KMS-11 (cell line): ENCODE data around the gene DEPDC1.

ENCODE experiments used
- H2AFZ ChIP-seq: fragments of 200-600 bp; sonication (generic); 2 replicates; pipeline ENCODE4 v1.6.1; 2016; ENCODE audit warnings: antibody characterized with exemption, mixed run types, low read depth
- H3K27ac ChIP-seq: fragments of 200-600 bp; sonication (generic); 2 replicates; pipeline ENCODE4 v1.6.1; 2016; ENCODE audit warnings: mild to moderate bottlenecking, mixed run types
- H3K27me3 ChIP-seq: fragments of 200-600 bp; sonication (generic); 2 replicates; pipeline ENCODE4 v1.6.1; 2017; ENCODE audit warnings: mild to moderate bottlenecking, low read depth, mixed run types, moderate library complexity; ENCODE audit not compliant: insufficient read depth
- H3K36me3 ChIP-seq: fragments of 200-600 bp; sonication (generic); 2 replicates; pipeline ENCODE4 v1.6.1; 2017; ENCODE audit warnings: mild to moderate bottlenecking, mixed run types; ENCODE audit not compliant: insufficient read depth
- H3K4me1 ChIP-seq: fragments of 200-600 bp; sonication (generic); 2 replicates; pipeline ENCODE4 v1.6.1; 2016; ENCODE audit warnings: mild to moderate bottlenecking, low read depth, mixed run types; ENCODE audit not compliant: poor library complexity, severe bottlenecking
- H3K4me2 ChIP-seq: fragments of 200-600 bp; sonication (generic); 2 replicates; pipeline ENCODE4 v1.7.0; 2016; ENCODE audit warnings: mild to moderate bottlenecking, mixed run types
- H3K4me3 ChIP-seq: fragments of 200-600 bp; sonication (generic); IDR thresholded peaks from 2 replicates; pipeline ENCODE4 v1.6.1; 2017; ENCODE audit warnings: low read depth, low read length, mixed read lengths; ENCODE audit not compliant: insufficient read depth
- H3K79me2 ChIP-seq: fragments of 200-600 bp; sonication (generic); 2 replicates; pipeline ENCODE4 v1.6.1; 2016; ENCODE audit warnings: low read depth, mixed run types; ENCODE audit not compliant: insufficient read depth
- H3K9ac ChIP-seq: fragments of 200-600 bp; sonication (generic); 2 replicates; pipeline ENCODE4 v1.6.1; 2016; ENCODE audit warnings: mild to moderate bottlenecking, mixed run types
- H4K20me1 ChIP-seq: fragments of 200-600 bp; sonication (generic); 2 replicates; pipeline ENCODE4 v1.6.1; 2016; ENCODE audit warnings: mild to moderate bottlenecking, mixed run types; ENCODE audit not compliant: insufficient read depth
- CTCF ChIP-seq: fragments of 200-600 bp; sonication (generic); conservative IDR thresholded peaks from 2 replicates; pipeline ENCODE4 v1.6.1; 2017; ENCODE audit warnings: low read depth, mild to moderate bottlenecking, antibody characterized with exemption, low read length, moderate library complexity, mixed read lengths

Gene DEPDC1

GRCh38 chr1:68511254-68511653, 14.4 kb upstream of the DEPDC1 start:
- Histone ChIP-seq H3K4me1 (no peaks in the 10 kb centered on the region), H3K27ac (no peak overlapping the region), H3K27me3 (no peaks in the 10 kb centered on the region), H3K9ac (no peak overlapping the region), H3K79me2 (no peaks in the 10 kb centered on the region), H4K20me1 (no peaks in the 10 kb centered on the region), H3K4me3 (no peak overlapping the region), H2AFZ (no peak overlapping the region), H3K4me2 (no peak overlapping the region), H3K36me3 (no peaks in the 10 kb centered on the region)
- TF ChIP-seq CTCF = no peak

- no peak for TF ChIP-seq CTCF
- Histone ChIP-seq H3K79me2 (no peaks in the 10 kb centered on the region), H3K4me1 (no peaks in the 10 kb centered on the region), H3K9ac (no peak overlapping the region), H3K36me3 (no peaks in the 10 kb centered on the region), H3K4me3 (no peak overlapping the region), H3K27me3 (no peaks in the 10 kb centered on the region), H3K27ac (no peak overlapping the region), H4K20me1 (no peaks in the 10 kb centered on the region), H2AFZ (no peak overlapping the region), H3K4me2 (no peak overlapping the region)
These were observed 9.5 kb upstream of the DEPDC1 start for GRCh38 chr1:68506386-68506785.

- Histone ChIP-seq H3K4me3 (no peak overlapping the region), H4K20me1 (no peaks in the 10 kb centered on the region), H3K4me2 (no peak overlapping the region), H3K9ac (no peak overlapping the region), H3K79me2 (no peaks in the 10 kb centered on the region), H3K27ac (no peak overlapping the region), H3K27me3 (no peaks in the 10 kb centered on the region), H2AFZ (no peak overlapping the region), H3K4me1 (no peaks in the 10 kb centered on the region), H3K36me3 (no peaks in the 10 kb centered on the region)
- TF ChIP-seq CTCF = no peak
These were observed 6.2 kb upstream of the DEPDC1 start for GRCh38 chr1:68503085-68503484.

GRCh38 chr1:68497358-68497698, 446 bp upstream of the DEPDC1 start:
- H3K27ac ChIP-seq = peak overlapping the region; percentile 75; the same call in 1 of the 2 replicates
- peak overlapping the region; percentile 95; the same call in 1 of the 2 replicates for H3K9ac ChIP-seq
- no peaks in the 10 kb centered on the region for H3K36me3 ChIP-seq
- peak overlapping the region; percentile 62 for H2AFZ ChIP-seq
- peak overlapping the region; percentile 56 for H3K4me3 ChIP-seq
- no peaks in the 10 kb centered on the region for H4K20me1 ChIP-seq
- no peak for TF ChIP-seq CTCF
- H3K4me1 ChIP-seq = peaks cover 12% of the 10 kb centered on the region
- peaks cover 18% of the 10 kb centered on the region; the same call in 1 of the 2 replicates for H3K79me2 ChIP-seq
- no peaks in the 10 kb centered on the region for H3K27me3 ChIP-seq
- H3K4me2 ChIP-seq = peak overlapping the region; percentile 44; the same call in 1 of the 2 replicates
